Liver (tissue), 9 donors: ENCODE data around the gene FGD4. TPM values are rescaled to one million over a fixed set of nuclear protein-coding genes. Genes with fewer than 3 reads are reported as not detected.

ENCODE experiments used
- DNase-seq: peaks from one replicate; pipeline ENCODE4 v3.0.0-alpha.2; 2017; ENCODE audit warnings: low spot score
- H3K27ac ChIP-seq, 2 donors: one replicate each; pipeline ENCODE4 v1.7.0; 2013; ENCODE audit warnings: inconsistent platforms in 2 of 2, low read length in 2 of 2, control low read depth in 1 of 2, low read depth in 1 of 2, mild to moderate bottlenecking in 1 of 2
- H3K27me3 ChIP-seq, 4 donors: one replicate each; pipeline versions ENCODE4 v1.6.1 to v1.7.0; 2013; ENCODE audit warnings: low read length in 3 of 4, inconsistent platforms in 1 of 4, mild to moderate bottlenecking in 1 of 4, moderate library complexity in 1 of 4; ENCODE audit not compliant: control insufficient read depth in 4 of 4, insufficient read depth in 4 of 4
- H3K36me3 ChIP-seq, 4 donors: one replicate each; pipeline versions ENCODE4 v1.6.1 to v1.7.0; 2013; ENCODE audit warnings: low read length in 3 of 4, mild to moderate bottlenecking in 3 of 4, low read depth in 1 of 4, moderate library complexity in 1 of 4; ENCODE audit not compliant: control insufficient read depth in 4 of 4, insufficient read depth in 3 of 4
- H3K4me1 ChIP-seq, 4 donors: one replicate each; pipeline versions ENCODE4 v1.6.1 to v1.7.0; 2013; ENCODE audit warnings: low read length in 3 of 4, mild to moderate bottlenecking in 3 of 4, moderate library complexity in 1 of 4; ENCODE audit not compliant: control insufficient read depth in 4 of 4, insufficient read depth in 4 of 4
- H3K4me3 ChIP-seq, 3 donors: one replicate each; pipeline versions ENCODE4 v1.6.1 to v1.7.0; 2013; ENCODE audit warnings: low read length in 3 of 3, control low read depth in 1 of 3, low read depth in 1 of 3, mild to moderate bottlenecking in 1 of 3
- H3K9ac ChIP-seq, 2 donors: one replicate each; pipeline ENCODE4 v1.7.0; 2013; ENCODE audit warnings: low read length in 2 of 2, mild to moderate bottlenecking in 2 of 2, moderate library complexity in 2 of 2, control low read depth in 1 of 2, low read depth in 1 of 2
- H3K9me3 ChIP-seq, 4 donors: one replicate each; pipeline versions ENCODE4 v1.6.1 to v1.7.0; 2013; ENCODE audit warnings: low read length in 3 of 4; ENCODE audit not compliant: control insufficient read depth in 4 of 4
- EGR1 ChIP-seq, 2 donors: IDR thresholded peaks; 2 replicates each; pipeline ENCODE4 v1.6.1; 2016 to 2018; ENCODE audit warnings: antibody characterized with exemption in 2 of 2, low read depth in 2 of 2
- FOXA1 ChIP-seq: IDR thresholded peaks from 2 replicates; pipeline ENCODE4 v1.6.1; 2016; ENCODE audit warnings: antibody characterized with exemption
- FOXA2 ChIP-seq: IDR thresholded peaks from 2 replicates; pipeline ENCODE4 v1.6.1; 2016; ENCODE audit warnings: antibody characterized with exemption
- GABPA ChIP-seq, 2 donors: IDR thresholded peaks in 1 of 2; conservative IDR thresholded peaks in 1 of 2; 2 replicates each; pipeline ENCODE4 v1.6.1; 2016; ENCODE audit warnings: antibody characterized with exemption in 2 of 2, mild to moderate bottlenecking in 1 of 2, moderate library complexity in 1 of 2
- HNF4A ChIP-seq, 2 donors: conservative IDR thresholded peaks; 2 replicates each; pipeline ENCODE4 v1.6.1; 2016; ENCODE audit warnings: antibody characterized with exemption in 2 of 2, mild to moderate bottlenecking in 2 of 2
- HNF4G ChIP-seq: IDR thresholded peaks from 2 replicates; pipeline ENCODE4 v1.6.1; 2016; ENCODE audit warnings: antibody characterized with exemption
- NR2F2 ChIP-seq: IDR thresholded peaks from 2 replicates; pipeline ENCODE4 v1.6.1; 2016; ENCODE audit warnings: antibody characterized with exemption
- RXRA ChIP-seq, 2 donors: IDR thresholded peaks; 2 replicates each; pipeline ENCODE4 v1.6.1; 2017 to 2018; ENCODE audit warnings: antibody characterized with exemption in 2 of 2, mild to moderate bottlenecking in 1 of 2
- SP1 ChIP-seq: IDR thresholded peaks from 2 replicates; pipeline ENCODE4 v1.6.1; 2018; ENCODE audit warnings: antibody characterized with exemption, mild to moderate bottlenecking
- TAF1 ChIP-seq: conservative IDR thresholded peaks from 2 replicates; pipeline ENCODE4 v1.6.1; 2016; ENCODE audit warnings: antibody characterized with exemption, mild to moderate bottlenecking
- YY1 ChIP-seq: IDR thresholded peaks from 2 replicates; pipeline ENCODE4 v1.6.1; 2016; ENCODE audit warnings: antibody characterized with exemption, mild to moderate bottlenecking
- WGBS: extraction: QIAGEN DNeasy Blood & Tissue Kit; methylation state at CpG from one replicate; pipeline ENCODE4 v1.1.7; 2013; 5-methylcytosine and 5-hydroxymethylcytosine counted together
- polyA plus RNA-seq, 2 donors: library from polyadenylated mRNA; stranded (reverse) in 1 of 2; unstranded in 1 of 2; fragments of 200-250 nt in 1 of 2; fragments of >200 nt in 1 of 2; fragmentation: Nextera tagmentation in 1 of 2; extraction: Ambion mirVana in 1 of 2; gene quantifications; one replicate each; pipeline versions ENCODE4 v1.2.1 to v1.2.3, GENCODE V29; 2013 to 2015
- total RNA-seq, 2 donors: library from RNA; depleted of rRNA; stranded (reverse); fragments of >200 nt; gene quantifications; one replicate each; pipeline ENCODE4 v1.2.3, GENCODE V29; 2014
- TF ChIP-seq, protein P1 (sequence below): IDR thresholded peaks from 2 replicates; pipeline ENCODE4 v1.6.1; 2016; ENCODE audit warnings: antibody characterized with exemption
- TF ChIP-seq, protein P2 (sequence below): IDR thresholded peaks from 2 replicates; pipeline ENCODE4 v1.6.1; 2016; ENCODE audit warnings: antibody characterized with exemption
- TF ChIP-seq, protein P3 (sequence below): fragments of 150-350 bp; IDR thresholded peaks from 2 replicates; pipeline ENCODE4 v1.5.1; 2017; ENCODE audit warnings: improper control_type of control experiment, low read depth, low read length; ENCODE audit not compliant: missing input control
- TF ChIP-seq, protein P4 (sequence below): IDR thresholded peaks from 2 replicates; pipeline ENCODE4 v1.6.1; 2016; ENCODE audit warnings: antibody characterized with exemption
- donor health status: healthy.
- donor health status: healthy.
- donor health status: healthy.
- donor health status: healthy.
- donor health status: healthy.

FGD4 gene
- total and polyA plus RNA-seq, 4 donors, result 3.8 to 26.4 (median 9.0) TPM

DNA sequence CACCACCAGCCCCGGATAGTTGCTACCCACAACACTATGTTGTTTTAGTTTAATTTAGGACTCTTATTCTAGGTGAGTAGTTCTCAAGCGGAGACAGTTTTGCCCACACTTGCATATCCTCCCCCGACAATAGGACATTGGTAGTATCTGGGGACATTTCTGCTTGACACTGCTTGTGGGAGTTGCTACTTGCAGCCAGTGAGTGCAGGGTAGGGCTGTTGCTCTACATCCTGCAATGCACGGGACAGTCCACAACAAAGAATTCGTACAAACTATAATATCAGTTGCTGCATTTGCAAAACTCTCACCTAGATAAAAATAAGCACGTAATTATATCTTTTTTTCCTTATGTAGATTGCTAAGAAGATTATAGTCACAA lies 167.9 kb downstream of the FGD4 start:
- H3K4me1 ChIP-seq, result peaks cover 0 to 4% (median 2%) of the 10 kb centered on the region in 4 donors
- DNase-seq, result no peak
- TF ChIP-seq, protein P1, sequence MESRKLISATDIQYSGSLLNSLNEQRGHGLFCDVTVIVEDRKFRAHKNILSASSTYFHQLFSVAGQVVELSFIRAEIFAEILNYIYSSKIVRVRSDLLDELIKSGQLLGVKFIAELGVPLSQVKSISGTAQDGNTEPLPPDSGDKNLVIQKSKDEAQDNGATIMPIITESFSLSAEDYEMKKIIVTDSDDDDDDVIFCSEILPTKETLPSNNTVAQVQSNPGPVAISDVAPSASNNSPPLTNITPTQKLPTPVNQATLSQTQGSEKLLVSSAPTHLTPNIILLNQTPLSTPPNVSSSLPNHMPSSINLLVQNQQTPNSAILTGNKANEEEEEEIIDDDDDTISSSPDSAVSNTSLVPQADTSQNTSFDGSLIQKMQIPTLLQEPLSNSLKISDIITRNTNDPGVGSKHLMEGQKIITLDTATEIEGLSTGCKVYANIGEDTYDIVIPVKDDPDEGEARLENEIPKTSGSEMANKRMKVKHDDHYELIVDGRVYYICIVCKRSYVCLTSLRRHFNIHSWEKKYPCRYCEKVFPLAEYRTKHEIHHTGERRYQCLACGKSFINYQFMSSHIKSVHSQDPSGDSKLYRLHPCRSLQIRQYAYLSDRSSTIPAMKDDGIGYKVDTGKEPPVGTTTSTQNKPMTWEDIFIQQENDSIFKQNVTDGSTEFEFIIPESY, result no peak
- TF ChIP-seq YY1 (no peak), GABPA (IDR thresholded peaks at IDR 0.05 in 1 of 2, conservative IDR thresholded peaks at IDR 0.05 in 1 of 2) (no peak), SP1 (no peak), EGR1 (IDR thresholded peaks at IDR 0.05; ENCODE audit: low read depth in 2 of 2) (no peak)
- TF ChIP-seq, protein P2, sequence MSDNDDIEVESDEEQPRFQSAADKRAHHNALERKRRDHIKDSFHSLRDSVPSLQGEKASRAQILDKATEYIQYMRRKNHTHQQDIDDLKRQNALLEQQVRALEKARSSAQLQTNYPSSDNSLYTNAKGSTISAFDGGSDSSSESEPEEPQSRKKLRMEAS, result no peak
- TF ChIP-seq, protein P3, sequence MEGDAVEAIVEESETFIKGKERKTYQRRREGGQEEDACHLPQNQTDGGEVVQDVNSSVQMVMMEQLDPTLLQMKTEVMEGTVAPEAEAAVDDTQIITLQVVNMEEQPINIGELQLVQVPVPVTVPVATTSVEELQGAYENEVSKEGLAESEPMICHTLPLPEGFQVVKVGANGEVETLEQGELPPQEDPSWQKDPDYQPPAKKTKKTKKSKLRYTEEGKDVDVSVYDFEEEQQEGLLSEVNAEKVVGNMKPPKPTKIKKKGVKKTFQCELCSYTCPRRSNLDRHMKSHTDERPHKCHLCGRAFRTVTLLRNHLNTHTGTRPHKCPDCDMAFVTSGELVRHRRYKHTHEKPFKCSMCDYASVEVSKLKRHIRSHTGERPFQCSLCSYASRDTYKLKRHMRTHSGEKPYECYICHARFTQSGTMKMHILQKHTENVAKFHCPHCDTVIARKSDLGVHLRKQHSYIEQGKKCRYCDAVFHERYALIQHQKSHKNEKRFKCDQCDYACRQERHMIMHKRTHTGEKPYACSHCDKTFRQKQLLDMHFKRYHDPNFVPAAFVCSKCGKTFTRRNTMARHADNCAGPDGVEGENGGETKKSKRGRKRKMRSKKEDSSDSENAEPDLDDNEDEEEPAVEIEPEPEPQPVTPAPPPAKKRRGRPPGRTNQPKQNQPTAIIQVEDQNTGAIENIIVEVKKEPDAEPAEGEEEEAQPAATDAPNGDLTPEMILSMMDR, result no peak
- H3K9ac ChIP-seq, result no peak overlapping the region
- no peaks in the 10 kb centered on the region for H3K9me3 ChIP-seq
- no peaks in the 10 kb centered on the region for H3K27me3 ChIP-seq
- 78% methylated on average over 6 of the region's 6 CpGs for WGBS
- H3K36me3 ChIP-seq, result peaks cover 0 to 10% (median 3%) of the 10 kb centered on the region in 4 donors
- H3K27ac ChIP-seq, result no peak overlapping the region
- H3K4me3 ChIP-seq, result no peak overlapping the region

DNA sequence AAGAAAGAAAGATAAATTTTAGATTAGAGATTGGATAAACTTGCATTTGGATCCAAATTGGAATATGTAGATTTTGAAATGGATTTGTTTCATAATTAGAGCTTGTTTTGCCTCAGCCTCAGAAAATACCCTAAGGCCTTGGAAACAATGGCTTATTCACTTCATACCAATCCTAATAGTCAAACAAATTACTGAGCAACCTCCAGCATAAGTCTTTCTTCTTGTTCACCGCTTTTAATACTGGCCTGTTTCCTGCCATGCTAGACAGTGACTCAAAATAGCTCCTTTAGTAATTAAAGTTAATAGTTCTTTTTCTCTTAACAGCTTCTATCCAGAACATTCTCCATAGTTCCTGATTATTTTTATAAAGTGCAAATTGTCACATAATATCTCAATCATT lies 168.9 kb downstream of the FGD4 start:
- no peak overlapping the region for H3K27ac ChIP-seq
- peaks cover 0 to 4% (median 2%) of the 10 kb centered on the region in 4 donors for H3K4me1 ChIP-seq
- TF ChIP-seq FOXA1 (no peak), YY1 (no peak), RXRA (IDR thresholded peaks at IDR 0.05) (no peak), EGR1 (IDR thresholded peaks at IDR 0.05; ENCODE audit: low read depth in 2 of 2) (no peak), HNF4A (conservative IDR thresholded peaks at IDR 0.05) (no peak), NR2F2 (no peak), FOXA2 (no peak), TAF1 (no peak), HNF4G (no peak)
- TF ChIP-seq, protein P4, sequence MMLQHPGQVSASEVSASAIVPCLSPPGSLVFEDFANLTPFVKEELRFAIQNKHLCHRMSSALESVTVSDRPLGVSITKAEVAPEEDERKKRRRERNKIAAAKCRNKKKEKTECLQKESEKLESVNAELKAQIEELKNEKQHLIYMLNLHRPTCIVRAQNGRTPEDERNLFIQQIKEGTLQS, result no peak
- TF ChIP-seq, protein P2, result no peak
- TF ChIP-seq, protein P3, result no peak
- H3K9me3 ChIP-seq, result no peaks in the 10 kb centered on the region
- peaks cover 0 to 10% (median 3%) of the 10 kb centered on the region in 4 donors for H3K36me3 ChIP-seq
- no peak overlapping the region for H3K4me3 ChIP-seq
- no peak for DNase-seq
- no peaks in the 10 kb centered on the region for H3K27me3 ChIP-seq
- WGBS, result 85% methylated on average over 1 of the region's 1 CpG
- H3K9ac ChIP-seq, result no peak overlapping the region
